Epidermal melanocyte (primary cell): ENCODE results near the gene AGK.
"Not testable (repeated sequence)": the region's sequence is repeated elsewhere in the genome, so short reads cannot be mapped to it uniquely, and the experiment has no call there.

ENCODE experiments used
- DNase-seq: peaks from one replicate; pipeline ENCODE4 v3.0.0; 2011; ENCODE audit warnings: low spot score; ENCODE audit not compliant: insufficient read length

AGK gene

DNA sequence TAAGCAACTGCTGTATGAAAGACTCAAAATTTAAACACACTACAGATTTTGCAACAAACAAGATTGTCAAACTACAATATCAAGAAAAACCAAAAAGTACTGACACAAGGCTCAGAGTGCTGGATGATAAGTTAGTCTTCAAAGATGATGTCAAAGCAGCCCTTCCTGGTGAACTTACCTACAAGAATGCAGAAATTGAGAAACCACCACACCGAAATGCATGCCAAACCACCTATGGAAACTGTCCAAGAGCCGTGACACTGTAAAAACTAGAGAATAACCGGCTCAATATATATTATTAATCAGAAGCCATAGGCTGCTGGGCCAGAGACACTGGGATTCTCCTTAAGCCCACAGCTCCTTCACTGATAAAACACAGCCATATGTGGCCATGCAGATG, 125.4 kb downstream of the AGK start:
- DNase-seq, result no peak

DNA sequence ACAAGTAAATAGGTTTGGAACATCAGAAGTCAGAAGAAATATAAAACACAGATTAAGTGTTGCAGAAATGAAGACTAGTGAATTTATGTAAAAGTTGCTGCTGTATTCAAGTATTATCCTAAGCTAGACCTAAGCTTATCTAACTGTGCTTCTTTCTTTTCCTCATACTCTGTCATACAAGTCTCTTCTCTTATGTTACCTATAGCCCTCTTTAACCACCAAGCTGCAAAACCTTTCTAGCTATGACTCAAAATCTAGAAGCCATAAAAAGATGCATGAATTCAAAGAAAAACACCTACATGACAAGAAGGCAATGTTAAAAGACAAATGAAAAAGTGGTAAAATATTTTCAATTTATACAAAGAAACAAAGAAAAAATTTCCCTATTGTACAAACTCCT, 127.8 kb downstream of the AGK start:
- no peak for DNase-seq

DNA sequence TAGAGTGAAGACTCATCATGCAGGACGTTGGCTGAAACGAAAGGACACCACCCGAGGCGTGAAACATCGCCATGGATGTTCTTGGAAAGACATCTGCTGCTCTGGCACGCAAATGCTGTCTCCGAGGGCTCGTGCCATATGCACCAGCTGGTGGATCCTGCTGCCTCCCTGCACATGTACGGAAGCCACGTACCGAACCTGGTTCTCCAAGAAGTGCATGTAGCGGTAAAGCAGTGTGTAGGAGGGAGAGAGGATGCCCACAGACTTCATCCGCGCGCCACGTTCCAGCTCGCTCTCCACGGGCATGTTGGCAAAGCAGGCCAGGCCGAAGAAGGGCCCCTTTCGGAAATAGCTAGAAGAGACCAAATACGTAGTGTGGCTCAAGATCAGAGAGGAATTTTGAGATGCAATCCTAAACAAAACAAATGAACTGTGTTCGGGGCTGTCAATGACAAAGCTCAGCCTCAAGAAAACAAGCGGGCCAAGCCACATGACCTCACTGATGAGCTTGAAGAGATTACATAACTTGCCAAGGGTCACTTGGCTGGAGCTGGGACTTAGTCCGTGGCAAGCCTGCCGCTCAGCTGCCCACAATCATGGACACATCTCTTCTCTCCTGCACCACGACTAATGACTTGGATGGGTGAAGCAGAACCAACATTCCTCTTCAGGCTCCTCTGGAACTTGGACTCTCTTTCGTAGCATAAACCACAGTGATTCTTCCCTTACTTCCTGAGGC, 134.2 kb downstream of the AGK start:
- no peak for DNase-seq

DNA sequence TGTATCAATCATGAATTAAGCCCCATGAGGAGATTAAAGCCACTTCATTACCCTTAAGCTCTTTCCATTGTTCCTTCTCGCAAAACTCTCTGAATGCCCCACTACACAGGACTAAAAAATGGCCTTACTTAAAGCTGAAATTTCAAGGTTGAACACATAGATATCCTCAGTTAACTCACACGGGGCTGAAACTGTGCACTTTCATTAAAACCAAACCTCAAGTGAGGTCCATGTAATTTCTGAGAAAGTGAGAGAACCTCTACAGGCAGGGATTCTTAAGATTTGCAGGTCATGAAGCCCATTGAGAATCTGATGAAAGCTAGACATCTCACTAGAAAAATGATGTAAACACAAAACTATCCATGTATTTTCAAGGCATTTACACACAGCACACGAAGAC, 134.9 kb downstream of the AGK start:
- no peak for DNase-seq

DNA sequence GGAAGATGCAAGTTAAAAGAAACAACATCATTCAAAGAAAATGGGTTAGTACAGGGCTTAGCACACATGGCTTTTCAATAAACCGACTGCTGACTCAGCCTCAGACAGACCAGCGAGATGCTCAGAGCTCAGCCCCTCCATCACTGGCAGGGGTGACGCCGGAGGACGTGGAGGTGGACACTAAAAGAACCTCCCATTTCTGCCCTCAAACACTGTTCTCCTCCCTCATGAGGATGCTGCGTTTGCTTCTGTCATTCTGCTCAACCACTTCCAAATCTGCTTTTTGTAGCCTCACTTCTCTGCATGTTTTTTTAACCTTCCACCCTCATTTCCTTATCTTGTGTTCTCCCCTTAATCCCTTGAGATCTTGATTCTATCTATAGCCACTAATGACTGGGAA, 135.5 kb downstream of the AGK start:
- DNase-seq, result no peak

DNA sequence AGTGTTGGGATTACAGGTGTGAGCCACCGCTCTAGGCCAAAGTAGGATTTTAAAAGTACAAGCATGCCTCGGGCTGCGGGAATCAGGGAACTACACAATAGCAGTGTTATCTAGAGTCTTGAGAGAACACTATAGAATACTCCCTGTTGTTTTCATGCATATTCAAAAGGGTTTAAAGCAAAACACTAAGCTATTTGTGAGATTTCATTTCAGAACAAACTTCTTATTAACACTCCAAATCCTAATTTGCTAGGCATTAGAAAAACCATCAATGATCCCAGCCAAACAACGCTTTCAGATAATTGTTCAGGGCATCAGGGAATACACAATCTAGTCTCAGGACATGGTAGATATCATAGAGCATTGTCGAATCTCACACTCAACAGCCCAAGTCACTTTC, 136.8 kb downstream of the AGK start:
- no peak for DNase-seq

DNA sequence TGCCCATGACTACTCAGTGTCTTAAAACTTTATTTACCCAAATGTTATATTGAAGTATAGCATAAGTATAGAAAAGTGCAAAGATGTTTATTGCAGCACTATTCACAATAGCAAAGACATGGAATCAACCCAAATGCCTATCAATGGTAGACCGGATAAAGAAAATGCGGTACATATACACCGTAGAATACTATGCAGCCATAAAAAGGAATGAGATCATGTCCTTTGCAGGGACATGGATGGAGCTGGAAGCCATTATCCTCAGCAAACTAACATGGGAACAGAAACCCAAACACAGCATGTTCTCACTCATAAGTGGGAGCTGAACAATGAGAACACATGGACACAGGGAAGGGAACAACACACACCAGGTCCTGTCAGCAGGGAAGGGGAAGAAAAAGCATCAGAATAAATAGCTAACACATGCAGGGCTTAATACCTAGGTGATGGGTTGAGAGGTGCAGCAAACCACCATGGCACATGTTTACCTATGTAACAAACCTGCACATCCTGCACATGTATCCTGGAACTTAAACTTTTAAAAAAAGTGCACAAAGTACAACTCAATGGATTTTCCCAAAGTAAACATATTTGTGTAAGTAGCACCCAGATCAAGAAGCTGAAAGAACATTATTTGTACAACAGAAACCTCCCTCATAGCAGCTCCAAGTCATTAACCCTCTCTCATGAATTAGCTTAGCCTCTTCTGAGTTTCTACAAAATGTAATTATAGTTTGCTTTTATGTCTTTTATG, 138.0 kb downstream of the AGK start:
- DNase-seq, result not testable (repeated sequence)

DNA sequence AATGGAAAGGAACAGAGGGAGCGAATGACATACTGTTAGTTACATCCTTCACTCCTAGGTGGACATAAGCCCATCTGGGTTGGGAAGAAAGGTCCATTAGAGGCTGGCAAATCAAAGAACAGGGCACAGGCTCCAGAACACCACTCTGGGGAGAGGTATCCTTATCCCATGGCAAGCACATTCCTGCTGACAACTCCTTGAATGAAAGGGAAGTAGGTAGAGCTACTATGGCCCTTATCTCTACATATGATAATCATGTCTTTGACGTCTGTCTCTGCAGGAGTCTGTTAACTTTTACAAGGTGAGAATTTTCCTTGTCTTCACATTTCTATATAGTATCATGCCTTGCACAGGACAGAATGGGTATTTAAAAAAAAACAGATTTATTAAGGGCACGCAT, 140.3 kb downstream of the AGK start:
- DNase-seq, result no peak

DNA sequence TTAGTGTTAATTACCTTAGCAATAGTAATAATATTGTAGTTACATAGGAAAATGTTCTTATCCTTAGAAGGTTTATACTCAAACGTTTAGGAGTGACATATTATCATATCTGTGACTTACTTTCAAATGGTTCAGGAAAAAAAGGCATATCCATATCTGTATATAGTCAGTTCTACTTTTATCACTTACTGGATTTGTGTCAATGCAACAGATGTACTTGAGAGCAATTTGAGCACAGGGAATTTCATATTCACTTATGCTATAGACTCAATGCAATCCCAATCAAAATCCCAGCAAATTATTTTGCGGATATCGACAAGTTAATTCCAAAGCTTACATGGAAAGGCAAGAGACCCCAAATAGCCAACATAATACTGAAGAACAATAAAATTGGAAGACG, 140.8 kb downstream of the AGK start:
- DNase-seq, result no peak

DNA sequence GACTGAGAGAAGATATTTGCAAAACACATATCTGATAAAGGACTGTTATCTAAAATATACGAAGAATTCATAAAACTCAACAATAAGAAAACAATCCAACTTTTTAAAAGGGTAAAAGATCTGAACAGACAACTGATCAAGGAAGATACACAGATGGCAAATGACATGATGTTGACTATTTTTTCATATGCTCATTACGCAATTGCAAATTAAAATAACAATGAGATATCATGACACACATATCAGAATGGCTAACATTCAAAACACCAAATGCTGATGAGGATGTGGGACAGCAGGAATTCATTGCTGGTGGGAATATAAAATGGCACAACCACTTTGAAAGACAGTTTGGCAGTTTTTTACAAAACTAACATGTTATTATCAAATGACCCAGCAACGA, 141.9 kb downstream of the AGK start:
- DNase-seq, result no peak

DNA sequence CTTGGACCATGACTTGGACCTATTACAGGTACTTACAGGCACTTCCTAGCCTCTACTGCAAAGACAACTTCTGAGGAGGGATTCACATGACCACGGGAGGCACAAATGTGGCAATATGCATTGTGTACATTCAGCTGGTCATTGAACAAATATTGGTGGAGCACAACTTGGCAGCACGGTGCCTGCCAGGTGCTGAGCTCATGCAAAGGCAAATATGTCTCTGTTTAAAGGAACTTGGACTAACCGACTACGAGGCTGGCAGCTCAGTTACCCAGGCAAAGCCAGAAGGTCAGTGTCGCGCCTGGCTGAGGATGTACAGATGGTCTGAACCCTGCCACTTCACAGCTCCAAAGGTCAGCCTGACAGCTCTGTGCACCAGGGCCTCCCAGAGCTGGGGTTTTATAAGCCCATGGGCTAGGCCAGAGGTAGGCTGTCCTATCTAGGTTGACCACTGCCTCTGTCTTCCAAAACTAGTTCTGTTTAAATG, 144.6 kb downstream of the AGK start:
- DNase-seq, result no peak

DNA sequence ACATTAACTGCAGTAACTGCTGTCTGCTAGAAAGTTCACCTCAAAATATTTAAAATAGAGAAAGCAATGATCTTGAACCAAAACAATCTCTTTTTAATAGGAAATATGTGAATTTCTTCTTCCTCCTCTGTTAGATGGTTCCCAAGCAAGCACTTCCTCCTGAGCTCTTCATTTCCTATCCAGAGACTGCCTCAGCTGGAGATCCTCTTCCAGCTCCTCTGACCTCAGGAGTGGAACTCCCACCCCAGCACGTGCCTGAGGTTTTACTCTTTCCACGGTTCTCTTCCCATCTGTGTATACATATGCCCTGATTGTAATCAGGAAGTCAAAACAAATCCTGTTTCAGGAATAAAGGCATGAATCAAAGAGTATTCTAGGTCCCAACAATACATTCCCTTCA, 145.1 kb downstream of the AGK start:
- no peak for DNase-seq

DNA sequence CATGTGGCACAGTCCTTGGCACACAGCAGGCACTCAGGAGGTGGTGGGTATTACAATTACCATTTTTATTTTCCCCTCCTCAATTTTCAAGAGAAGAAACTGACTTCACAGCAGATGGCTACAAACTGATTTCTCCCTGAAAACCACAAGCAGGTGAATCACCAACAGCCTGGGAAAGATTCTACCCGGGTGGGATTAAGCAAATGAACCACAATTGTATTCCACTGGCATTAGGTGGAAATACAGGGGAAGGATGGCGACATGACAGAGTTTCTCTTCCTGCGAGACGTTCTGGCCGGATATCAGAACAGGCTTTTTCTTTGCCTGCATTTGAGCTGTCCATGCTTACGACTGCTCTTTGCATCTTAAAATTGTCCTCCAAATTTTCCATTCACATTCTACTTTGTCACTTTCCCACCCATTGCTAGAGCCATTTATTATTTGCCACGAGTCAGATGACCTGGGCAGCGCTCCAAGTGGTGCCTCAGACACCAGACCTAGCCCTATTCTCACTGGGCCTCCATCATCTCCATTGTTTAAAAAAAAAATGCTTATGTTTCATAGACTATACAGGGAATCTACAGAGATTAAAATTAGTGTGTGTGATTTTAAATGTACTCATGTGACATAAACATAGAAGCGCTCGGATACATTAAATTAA, 146.1 kb downstream of the AGK start:
- DNase-seq, result no peak

DNA sequence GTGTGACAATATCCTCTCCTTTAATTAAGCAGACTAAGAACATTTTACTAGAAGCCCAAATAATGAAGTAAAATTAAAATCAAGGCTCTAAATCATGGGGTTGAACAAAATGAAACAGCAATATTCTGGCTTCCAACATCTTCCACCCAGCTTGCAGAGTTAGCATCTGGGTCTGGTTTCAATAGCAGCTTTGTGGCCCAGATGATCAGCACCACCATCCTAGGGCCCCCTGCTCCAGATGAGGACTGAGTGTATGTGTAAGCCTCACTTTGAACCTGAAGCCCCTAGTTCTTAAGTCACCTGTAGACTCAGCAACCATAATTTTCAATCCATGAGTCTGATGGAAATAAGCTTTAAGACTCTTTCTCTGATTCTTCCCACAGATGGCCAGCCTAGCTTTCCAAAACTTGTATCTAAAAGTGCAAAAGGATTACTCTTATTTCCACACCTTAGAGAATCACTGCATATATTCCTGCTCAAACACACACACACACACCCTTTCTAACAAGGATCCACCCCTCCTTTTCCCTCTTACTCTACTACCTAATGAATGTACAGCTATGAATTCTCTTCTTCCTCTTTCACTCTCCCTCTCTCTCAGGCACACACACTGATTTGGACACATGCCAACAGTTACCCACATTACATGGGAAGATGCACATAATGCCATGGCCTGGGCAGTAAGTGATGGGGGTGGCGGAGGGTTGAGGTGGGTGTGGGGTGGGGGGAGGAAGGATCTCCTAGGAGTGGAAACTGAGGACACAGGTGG, 147.2 kb downstream of the AGK start:
- no peak for DNase-seq

DNA sequence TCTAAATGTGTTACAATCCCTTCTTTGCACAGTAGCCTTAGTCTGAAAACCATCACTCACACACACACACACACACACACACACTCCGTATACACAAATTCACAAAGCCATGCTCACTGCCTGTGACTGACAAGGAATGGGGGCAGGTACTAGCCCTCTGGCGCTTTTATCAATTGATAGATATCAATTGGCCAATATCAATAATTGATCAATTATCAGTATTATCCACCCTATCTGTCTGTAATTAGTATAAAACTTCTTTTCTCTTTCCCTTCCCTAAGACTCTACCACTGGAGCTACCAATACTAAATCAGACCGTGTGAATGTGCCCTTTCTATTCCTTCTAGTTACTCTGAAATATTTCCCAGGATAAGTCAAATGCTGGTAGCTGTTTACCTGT, 148.7 kb downstream of the AGK start:
- no peak for DNase-seq

DNA sequence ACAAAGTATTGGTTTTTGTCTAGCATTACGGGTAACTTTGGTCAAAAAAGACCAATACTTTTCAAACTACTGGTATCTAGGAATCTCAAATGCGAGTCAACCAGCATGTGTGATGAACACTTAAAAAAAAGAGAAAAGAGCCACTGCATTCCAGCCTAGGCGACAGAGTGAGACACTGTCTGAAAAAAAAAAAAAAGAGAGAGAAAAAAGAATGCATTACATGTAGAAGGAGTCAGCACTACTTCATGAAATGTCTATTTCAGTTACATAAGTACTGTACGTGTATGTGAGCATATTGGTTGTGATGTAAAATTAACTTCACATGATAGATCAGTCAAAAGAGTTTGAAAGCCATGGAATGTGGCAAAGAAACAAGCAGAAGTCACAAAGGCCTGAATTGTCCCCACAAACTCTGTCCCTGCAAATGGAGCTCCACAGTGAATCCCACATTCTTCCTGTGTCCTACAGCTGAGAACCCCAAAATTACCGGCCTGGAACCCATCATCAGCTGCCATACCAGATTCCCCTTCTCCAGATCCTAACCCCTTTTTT, 149.2 kb downstream of the AGK start:
- DNase-seq, result no peak

DNA sequence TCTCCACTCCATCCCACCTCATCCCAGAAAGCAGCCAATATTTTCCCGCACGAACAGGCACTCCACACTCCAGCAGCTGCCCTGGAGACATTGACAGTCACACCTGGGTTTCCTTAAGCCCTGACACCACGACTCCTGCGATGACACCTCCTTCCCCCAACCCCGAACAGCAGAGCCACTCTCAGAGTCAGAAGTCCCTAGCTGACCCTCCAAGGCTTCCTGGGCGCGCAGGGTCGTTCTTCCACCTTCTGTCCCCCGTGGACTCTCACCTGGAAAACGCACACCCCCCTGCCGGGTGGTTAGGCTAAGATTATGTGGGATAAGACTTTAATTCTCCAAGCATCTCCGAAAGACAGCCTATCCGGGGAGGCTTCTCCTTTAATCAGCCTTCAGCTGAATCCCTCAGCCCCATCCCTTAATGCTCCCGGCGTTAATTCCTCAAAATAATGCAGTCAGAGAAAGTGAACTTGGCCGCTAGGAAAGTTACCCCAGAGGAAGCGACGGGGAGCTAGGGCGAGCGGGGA, 149.7 kb downstream of the AGK start:
- DNase-seq, result no peak

DNA sequence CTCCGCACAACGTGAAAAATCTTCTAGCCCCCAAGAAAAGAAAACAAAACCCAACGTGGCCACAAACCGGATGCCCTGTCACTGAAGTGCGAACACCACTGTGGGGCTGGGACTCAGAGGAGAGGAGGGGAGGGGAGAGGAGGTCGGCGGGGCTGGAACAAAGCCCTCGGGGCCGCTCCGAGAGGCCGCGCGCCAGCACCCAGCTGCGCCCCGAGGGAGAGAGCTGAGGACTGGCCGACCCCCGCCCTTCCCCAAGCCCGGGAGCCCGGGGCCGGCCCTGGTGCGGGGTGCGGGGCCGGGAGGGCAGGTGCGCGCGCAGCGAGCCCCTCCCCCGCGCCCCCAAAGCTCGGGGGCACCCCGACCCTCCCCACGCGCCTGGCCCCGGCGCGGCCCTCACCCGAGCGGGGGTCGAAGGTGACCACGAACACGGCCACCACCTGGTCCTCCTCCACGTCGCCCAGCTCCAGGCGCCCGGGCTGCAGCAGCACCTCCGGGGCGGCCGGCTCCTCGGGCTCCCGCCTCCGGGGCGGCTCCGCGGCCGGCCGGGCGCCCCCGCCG, 150.4 kb downstream of the AGK start:
- DNase-seq, result no peak

DNA sequence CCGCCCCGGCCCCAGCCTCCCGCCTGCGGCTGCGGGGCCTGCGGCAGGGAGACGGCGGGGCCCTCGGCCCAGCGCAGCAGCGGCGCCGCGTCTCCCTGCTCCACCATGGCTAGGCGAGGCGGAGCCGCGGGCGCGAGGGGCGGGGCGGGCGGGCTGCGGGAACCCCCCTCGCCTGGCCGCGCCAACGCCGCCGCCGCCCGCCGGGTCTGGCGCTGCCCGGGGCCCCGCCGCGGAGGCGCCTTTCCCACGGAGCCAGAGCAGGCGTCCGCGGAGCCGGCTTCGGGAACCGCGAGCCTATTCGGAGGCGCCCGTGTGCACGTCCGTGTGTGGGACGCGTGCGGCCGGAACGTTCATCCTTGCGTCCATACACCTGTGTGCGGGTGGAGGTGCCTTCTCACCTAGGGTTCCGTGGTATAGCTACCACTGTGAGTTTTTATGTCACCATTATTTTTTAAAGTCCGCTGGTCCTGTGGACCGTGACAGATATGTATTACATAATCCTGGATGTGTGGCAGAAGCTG, 150.9 kb downstream of the AGK start, which contains the start of gene DENND11:
Gene DENND11 (minus strand): TSS at position 120 of the 521 bp plus-strand sequence. CDS start 13 bp downstream, at position 107.
- no peak for DNase-seq

DNA sequence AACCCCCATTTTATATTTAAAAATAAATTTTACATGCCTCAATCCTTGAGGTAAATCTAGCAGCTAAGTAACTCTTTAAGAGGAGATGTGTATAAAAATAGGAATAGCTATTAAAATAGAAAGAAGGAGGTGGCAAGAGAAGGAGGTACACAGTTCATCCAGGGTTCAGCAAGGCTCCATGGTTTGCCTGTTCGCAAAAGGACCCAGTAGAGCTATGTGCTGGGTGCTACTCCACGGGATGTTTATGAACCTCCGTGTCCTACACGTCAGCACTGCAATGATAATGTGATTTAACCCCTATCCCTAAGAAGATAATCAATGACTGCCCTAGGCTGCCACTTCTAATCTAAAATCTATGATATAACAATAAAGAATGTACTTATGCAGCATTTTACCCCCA, 151.7 kb downstream of the AGK start:
- DNase-seq, result no peak
